Glomerular visceral epithelial cell (primary cell): Measurements from ENCODE around the gene SEC22C.
"Not testable (repeated sequence)": the region's sequence is repeated elsewhere in the genome, so short reads cannot be mapped to it uniquely, and the experiment has no call there.

Source experiments
- DNase-seq: peaks from one replicate; pipeline ENCODE4 v3.0.0-alpha.2; 2016; ENCODE audit errors: extremely low spot score

SEC22C gene, protein sequence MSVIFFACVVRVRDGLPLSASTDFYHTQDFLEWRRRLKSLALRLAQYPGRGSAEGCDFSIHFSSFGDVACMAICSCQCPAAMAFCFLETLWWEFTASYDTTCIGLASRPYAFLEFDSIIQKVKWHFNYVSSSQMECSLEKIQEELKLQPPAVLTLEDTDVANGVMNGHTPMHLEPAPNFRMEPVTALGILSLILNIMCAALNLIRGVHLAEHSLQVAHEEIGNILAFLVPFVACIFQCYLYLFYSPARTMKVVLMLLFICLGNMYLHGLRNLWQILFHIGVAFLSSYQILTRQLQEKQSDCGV

DNA sequence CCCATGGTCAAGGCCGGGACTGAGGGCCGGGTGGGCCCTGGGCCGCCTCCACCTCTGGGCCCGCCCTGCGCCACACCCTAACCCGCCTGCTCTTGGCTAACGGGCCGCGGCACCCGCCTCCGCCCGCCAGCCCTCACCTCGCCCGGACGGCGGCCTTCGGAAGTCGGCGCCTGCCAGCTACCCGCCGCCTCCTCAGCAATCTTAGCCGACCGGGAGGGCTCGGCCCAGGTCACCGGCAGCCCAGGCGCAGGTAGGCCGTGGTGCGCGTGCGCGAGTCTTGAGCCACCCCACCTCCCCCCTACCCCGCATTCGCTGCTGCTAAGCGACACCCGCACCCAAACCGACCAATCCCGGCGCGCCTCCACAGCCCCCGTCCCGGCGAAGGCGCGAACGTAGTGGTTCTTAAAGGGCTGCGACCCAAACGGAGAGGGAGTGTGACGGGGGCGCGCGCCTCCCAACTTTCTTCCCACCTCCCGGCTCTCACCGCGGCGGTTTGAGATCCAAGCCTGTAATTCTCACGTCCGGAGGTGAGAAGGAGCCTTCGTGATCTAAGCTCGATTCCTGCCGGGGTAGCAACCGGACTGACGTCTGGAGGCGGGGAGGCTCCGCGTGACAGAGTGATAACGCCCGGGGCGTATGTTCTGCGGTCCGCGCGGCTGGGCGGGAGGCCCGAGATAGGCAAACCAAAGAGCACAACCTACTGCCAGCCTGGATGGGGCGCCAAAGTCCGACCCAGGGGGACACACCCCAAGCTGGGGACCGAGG lies at the start of gene SEC22C:
Gene SEC22C (minus strand): TSS at position 259 of the 765 bp plus-strand sequence. CDS start 12,921 bp downstream, outside the sequence.
- peak; percentile 95 for DNase-seq

DNA sequence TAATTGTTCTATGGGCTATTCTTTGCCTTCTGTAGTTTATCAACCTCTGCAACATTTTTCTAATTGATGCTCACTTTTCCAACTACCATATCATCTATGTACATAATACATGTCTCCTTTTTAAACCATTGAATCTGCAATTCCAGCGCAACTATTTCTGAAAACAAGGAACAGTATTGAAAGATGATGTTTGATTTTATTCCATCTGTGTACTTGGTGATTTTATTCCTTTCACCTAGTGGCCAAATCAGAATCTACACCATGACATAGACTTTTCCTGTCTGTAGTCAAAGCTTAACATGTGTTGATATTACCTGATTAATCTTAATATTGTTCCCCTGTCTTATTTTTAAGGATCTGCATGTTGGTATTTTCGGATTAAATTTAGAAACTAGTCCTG lies 31.7 kb upstream of the SEC22C start:
- no peak for DNase-seq

DNA sequence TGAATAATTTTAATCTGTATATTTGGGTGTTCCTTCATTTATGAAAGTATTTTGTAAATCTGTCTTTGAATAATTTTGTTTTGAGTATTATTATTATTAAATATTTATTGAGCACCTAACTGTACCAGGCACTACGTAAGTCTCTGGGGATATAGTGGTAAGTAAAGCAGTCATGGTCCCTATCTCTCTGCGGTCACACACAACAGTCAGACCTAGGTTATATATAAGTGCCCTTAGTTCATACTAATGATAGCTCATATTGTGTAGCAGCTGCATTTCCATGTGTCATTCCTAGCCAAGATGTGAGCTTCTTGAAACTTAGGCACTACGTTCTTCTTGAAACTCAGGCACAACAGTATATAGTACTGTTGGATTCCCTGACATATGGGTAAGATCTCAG lies 31.2 kb upstream of the SEC22C start:
- DNase-seq, result no peak

DNA sequence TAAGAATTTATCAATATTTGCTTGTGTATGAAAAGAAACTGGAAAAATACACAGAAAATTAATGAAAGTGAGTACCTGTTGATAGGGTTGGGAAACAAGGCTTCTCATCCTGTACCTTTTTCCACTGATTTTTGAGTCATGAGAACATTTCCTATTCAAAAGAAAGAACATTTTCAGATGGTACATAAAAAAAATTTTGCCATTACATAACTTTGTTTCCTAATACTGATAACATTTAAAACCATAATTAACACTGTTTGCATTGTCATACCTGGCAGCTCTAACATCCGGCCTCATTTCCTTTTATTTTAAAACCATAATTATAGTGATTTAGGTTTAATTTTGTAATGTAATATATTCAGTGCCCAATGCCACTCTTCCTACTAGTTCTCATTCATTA lies 30.4 kb upstream of the SEC22C start:
- no peak for DNase-seq

DNA sequence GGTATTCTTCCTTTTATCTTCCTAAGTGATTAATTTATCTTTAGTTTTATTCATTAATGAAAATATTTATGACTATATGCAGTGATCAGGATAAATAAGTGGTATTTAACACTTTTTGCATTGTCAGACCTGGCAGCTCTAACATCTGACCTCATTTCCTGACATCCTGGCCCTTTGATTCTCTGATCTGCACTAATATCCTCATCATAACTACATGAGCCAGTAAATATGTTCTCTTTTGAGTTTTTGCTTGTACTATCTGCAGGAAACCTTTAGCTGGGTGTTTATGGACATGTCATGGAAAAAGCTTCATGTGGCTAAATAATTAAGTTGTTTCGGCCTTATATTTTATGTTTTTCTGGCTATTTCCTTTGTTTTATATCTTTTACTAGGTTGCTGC lies 29.2 kb upstream of the SEC22C start:
- DNase-seq, result no peak

DNA sequence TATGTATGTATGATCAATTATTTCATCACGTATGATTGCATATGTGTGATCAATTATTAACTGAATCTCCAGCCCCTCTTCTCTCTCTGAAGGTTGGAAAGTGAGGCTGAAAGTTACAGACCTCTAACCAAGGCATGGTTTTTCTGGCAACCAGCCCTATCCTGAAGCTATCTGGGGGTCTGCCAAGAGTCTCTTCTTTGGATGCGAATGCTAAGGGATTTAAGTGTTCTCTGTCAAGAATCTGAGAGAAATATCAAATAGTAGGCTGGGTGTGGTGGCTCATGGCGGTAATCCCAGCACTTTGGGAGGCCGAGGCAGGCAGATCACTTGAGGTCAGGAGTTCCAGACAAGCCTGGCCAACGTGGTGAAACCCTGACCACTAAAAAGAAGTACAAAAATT lies 26.8 kb upstream of the SEC22C start:
- no peak for DNase-seq

DNA sequence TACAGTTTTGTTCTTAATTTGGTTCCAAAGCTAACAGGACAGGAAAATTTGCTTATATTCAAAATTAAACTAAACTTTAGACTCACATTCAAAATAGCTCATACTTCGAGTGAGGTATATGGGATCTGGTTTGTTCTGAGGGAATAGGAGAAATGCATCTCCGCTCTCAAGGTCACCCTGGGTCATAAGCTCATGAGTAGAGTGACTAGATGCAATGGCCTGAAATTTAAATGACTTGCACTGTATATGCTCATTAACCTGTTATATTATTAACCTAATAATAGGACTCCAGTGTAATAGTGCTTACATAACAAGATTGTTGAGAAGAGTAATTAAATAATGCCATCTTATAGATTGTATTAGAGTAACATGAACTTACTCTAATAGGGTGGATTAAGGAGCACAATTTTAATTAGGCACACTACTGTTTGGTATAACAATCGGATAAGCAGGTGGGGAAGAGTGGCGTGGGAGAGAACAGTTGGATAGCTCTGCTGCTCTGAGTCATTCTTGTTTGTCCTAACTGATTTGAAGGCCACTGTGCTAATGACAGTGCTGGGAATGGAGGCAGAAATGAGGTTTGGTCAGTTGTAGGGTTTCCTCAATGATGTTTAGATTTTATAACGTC lies 23.9 kb upstream of the SEC22C start:
- DNase-seq, result no peak

DNA sequence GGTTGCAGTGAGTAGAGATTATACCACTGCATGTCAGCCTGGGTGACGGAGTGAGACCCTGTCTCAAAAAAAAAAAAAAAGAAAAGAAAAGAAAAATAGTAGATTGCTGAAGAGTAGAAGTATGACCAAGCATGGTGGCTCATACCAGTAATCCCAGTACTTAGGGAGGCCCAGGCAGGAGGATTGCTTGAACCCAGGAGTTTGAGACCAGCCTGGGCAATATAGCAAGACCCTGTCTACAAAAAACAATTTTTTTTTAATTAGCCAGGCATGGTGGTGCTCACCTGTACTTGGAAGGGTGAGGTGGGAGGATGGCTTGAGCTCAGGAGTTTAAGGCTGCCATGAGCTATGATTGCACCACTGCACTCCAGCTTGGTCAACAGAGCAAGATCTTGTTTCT lies 21.2 kb upstream of the SEC22C start:
- no peak for DNase-seq

DNA sequence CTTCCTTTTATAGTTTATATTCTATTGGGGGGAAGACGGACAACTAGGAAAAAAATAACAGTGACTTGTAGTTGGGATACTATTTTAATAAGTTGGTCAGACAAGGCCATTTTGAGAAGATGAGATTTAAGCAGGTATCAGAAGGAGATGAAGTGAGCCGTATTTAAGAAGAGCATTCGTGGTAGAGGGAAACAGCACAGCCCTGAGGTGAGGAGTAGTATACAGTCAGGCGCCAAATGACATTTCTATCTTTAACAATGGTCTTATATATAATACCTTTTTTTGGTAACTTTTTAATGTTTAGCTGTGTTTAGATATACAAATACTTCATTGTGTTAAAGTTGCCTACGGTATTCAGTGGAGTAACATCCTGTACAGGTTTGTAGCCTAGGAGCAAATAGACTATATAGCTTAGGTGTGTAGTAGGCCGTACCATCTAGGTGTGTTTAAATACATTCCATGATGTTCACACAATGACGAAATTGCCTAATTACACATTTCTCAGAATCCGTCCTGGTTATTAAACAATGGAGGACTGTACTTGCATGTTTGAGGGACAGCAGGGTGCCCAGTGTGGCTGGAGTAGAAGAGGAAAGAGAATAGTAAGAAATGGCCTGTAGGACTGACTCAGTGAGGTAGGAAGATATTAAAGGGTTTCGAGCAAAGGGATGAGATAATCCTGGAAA lies 20.3 kb upstream of the SEC22C start:
- no peak for DNase-seq

DNA sequence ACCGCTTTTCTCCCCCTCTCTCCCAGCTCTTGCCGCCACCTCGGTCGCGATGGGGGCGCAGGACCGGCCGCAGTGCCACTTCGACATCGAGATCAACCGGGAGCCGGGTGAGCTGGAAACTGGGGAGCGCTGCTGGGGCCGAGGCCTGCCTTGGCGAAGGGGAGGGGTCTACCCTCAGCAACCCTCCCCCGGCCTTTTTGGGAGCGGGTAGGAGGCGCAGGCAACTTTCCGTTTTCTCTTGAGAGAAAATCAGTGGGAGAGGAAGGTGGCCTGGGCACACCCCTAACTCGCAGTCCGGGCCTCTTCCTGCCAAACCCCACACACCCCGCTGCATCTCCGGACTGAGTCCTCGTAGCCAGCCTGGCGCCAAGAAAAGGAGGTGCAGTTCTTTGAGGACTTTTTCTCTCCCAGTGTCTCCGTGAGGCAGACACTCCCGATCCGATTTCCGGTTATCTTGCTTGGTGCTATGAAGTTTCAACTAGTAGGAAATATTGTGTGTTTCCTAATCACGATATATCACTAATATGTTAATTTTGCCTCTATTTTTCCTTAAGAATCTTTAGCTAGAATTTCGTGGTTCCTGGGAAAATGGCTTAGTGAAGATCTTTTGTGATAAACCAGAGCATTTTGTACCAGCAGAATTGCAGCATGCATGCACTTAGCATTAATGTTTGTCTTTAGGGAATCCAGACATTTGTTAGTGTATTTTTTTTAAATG lies 19.4 kb upstream of the SEC22C start:
- DNase-seq, result peak; percentile 73

DNA sequence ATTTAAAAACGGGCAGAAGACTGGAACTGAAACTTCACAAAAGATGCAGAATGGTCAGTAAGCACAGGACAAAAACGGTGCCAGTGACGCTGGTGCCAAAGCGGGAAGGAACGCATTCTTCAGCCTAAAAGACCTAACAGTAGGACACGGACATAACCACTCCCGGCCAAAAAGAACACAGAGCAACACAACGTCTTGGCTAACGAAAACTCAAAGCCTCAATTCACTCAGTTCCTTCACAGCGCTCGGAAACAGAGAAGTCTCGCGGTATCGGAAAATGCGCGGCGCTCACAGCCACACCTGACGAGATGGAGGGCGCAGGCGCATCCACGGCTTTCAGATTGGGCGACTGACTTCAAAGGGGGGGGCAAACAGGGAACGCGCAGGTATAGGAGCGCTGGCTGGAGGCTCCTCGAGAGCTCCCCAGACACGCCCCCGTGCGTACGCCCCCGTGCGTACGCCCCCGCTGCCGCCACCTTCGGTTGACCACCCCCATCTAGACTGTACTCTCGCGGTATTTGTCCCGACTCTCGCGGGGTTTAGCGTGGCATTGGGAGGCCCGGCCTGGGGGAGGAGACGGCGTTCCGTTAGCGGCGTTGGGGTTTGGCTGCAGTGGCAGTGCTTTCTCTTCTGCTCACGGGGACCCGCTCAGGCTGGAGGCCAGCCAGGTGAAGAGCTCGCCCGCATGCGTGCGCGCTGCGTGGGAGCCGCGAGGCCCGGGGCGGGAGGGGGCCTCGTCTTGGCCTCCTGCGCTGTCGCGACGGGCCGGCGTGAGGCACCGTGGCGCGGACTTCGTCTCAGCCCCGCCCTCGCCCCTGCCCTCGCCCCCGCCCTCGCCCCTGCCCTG lies 18.6 kb upstream of the SEC22C start, which contains the start of gene NKTR:
Gene NKTR (plus strand): TSS at position 576 of the 847 bp plus-strand sequence. CDS start 321 bp downstream, outside the sequence.
- peak; percentile 99 for DNase-seq

DNA sequence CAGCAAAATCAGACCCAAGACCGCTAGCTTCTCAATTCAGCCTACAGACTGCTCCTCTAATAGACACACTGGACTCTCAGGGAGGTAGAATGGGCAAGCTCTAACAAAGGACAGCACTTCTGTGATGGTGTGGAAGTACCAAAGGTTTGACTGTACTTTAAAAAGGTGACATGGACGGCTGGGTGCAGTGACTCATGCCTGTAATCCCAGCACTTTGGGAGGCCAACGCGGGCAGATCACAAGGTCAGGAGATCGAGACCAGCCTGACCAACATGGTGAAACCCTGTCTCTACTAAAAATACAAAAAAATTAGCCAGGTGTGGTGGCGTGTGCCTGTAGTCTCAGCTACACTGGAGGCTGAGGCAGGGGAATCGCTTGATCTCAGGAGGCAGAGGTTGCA lies 15.3 kb upstream of the SEC22C start:
- DNase-seq, result not testable (repeated sequence)

DNA sequence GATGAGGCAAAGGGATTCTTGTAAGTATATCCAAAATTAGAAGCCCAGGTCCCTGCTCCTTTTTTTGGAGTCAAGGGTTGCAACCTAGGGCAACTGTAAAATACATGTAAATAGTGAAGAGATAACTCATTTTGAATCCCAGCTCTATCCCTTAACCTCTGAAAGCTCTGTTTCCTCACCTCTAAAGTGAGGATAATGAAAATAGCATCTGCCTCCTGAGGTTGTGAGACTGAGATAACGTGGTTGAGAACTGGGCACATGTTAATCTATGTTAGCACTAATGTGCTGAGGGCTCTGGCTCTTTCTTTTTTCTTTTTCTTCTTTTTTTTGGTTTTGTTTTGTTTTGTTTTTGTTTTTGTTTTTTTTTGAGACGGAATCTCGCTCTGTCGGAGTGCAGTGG lies 13.9 kb upstream of the SEC22C start:
- no peak for DNase-seq

DNA sequence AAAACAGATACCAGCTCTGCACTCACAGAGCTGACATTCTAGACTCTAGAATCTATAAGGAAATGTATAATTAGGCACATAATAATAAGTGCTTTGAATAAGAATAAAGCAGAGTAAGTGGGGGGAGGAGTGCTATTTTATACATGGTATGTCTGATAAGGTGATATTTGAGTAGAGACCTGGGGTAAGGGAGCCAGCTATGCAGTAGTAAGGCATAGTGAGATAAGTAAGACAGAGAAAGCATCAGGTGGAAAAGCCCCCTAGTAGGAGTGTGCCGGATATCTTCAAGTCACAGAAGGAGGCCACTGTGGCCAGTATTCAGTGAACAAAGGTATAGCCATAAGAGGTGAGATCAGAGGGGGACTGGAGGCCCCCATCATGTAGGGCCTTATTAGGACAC lies 11.9 kb upstream of the SEC22C start:
- DNase-seq, result no peak

DNA sequence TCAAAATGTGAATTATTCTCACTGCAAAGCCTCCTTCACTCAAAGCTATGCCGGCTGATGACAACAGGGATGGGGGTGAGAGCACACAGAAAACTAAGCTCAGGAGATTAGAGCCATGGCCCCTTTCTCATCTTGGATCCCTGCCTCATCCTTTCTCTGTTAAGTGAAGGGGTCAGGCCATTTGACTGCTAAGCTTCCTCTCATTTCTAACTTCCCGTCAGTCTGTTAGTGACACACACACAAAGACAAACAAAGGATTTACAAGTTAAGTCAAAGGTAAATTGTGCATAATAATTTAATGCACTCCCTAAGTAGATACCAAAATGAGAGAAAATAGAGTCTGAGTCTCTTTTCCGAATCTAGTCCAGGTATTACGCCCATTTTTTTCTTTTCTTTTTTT lies 10.0 kb upstream of the SEC22C start:
- no peak for DNase-seq

DNA sequence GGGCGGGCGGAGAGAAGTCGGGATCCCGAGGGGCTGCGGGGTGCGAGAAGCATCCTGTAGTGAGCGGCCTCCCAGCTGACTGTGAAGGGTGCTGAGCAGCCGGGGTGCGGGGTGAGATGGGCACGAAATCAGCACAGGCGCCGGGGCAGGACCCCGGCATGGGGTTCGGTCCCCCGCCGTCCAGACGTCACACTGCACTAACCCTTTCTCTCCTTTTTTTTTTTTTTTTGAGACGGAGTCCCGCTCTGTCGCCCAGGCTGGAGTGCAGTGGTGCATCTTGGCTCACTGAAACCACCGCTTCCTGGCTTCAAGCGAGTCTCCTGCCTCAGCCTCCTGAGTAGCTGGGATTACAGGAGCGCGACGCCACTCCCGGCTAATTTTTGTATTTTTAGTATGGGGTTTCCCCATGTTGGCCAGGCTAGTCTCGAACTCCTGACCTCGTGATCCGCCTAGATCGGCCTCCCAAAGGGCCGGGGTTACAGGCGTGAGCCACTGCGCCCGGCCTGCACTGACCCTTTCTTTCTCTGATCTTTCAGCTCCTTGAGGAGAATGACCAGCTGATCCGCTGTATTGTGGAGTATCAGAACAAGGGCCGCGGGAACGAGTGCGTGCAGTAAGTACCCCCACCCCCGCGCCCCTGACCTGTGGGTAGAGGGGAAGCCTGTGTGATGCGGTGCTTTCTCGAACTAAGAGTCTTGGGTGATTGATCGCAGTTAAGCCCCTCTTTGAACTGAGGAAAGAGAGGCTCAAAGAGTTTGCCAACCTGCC lies 9.4 kb upstream of the SEC22C start:
- peak; percentile 23 for DNase-seq

DNA sequence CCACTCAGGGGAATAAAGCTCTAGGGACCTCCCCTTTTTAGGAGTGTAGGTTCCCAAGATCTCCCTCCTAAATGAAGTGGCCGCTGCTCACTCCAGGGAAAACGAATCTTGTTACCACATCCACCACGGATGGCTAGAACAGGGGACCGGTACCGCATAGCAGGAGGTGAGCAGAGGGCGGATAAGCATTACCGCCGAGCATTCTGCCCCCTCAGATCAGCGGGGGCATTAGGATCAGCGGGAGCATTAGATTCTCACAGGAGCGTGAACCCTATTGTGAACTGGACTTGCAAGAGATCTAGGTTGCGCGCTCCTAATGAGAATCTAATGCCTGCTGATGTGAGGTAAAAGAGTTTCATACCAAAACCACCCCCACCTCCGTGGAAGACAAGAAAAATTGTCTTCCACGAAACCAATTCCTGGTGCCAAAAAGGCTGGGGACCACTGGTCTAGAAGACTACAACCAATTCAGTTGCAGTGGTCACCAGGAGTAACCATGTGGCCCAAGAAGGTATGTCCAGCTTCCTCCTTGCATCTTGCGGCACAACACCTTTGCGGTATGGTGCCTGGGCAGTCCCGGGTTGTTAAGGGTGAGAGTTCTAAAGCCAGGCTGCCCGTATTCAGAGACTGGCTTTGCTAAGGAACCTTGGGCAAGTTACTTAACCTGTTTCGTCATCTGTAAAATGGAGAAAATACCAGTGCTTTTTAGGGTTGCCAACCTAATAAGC lies 7.8 kb upstream of the SEC22C start:
- no peak for DNase-seq

DNA sequence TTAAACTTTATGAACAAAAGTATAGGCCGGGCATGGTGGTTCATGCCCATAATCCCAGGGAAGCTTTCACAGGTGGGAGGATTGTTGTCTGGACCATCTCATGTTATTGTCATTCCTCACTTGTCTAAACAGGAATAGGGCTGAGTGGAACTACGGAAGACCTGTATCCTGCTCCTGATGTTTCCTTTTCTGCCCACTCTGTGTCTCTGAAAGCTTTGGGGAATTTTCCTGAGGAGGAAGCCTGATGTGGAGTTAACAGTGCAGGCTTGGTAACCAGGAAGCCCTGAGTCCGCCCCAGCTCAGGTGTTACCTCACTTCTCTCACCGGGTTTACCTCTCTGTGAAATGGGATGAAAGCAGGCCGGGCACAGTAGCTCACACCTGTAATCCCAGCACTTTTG lies 6.9 kb upstream of the SEC22C start:
- DNase-seq, result no peak

DNA sequence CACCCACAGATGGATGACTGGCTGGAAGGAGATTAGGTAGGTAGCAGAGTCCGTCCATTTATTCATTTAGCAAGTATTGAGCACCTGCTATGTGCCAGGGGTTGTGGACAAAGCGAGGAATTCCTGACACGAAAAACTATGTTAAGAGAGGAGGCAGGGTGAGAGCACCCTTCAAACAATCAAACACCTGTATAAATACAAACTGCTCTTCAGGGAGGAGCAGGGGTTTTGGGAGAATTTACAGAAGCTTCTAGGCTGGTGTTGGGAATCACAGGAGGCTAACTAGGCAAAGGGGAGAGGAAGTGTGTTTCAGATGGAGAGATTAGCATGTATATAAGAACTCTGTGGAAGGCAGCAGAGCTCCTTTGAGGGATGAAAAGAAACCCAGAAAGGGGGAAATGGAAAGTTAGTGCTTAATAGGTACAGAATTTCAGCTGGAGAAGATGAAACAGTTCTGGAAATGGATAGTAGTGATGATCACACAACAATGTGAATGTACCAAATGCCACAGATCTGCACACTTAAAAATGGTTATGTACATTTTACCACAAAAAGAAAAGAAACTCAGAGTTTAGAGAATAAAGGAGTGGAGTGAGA lies 805 bp upstream of the SEC22C start:
- DNase-seq, result no peak
